Cerebellar cortex (tissue), 1 donor: Measurements from ENCODE around the gene CNTN1.
A peak's percentile ranks its signal among the peaks of the same experiment; 100 is the strongest.

ENCODE experiments used
- DNase-seq: peaks from one replicate; pipeline ENCODE4 v3.0.0-alpha.2; 2015; ENCODE audit warnings: low spot score

The CNTN1 gene

DNA sequence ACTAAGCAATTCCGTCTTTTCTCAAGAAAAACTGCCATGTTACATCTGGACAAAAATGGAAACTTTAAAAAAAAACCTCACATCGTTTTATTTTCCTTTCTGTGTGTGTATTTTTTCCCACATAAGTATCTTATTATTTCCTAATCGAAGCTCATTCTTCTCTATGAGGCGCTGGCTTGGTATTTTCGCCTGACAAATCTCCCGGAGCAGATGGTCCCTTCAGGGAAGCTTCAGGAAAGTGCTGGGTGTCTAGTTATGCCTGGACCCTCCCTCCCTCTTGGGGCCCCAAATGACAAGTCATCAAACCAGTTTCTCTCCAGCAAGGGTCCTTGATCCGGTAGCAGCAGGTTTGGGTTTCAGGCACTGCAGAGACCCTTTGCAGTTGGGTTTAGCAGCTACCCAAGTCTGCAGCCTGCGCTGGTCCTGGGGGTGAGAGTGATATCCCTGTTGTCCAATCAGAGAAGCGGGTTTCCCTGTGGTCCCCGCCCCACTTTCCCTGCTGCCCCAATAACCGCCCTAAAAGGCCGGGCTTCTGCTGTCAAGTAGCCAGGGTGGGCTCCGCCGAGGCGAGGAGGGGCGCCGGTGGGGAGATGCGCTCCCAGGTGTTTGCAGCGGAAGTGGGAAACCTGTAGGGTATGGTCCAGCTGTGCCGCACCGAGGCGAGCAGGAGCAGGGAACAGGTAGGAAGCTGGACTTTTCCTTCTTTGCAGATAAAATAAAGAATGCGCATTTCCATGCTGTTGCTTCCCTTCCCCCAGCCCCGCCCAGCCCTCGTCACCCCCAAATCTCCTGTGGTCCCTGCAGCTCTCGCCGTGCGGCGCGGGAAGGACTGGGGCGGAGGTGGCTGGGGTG lies at the start of gene CNTN1:
Gene CNTN1, plus strand, starts transcription at position 527 of the 852 bp plus-strand sequence.
- DNase-seq, result peak; percentile 97

GRCh38 chr12:40643506-40643905 lies 48.7 kb upstream of the CNTN1 start:
- DNase-seq, result no peak

- no peak for DNase-seq
Measured at GRCh38 chr12:40643976-40644375, 48.3 kb upstream of the CNTN1 start.

DNA sequence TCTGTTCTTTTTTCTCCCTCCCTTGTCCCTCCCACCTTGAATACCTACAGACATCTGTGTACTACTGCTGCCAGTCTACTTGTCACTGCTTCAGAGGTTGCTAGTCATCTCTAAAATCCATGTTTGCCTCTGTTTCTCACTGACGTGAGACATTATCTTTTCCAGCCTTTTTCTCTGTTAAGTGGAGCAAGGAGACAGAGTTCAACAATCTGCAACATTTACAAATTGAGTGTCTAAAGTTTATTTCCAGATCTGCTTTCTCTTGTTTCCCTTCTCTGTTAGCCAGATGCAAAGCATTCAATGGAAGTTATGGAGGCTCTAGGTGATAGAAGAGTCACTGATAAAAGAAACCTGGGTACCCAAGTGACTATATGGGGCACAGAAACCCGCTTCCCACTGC lies 47.5 kb upstream of the CNTN1 start:
- no peak for DNase-seq

DNA sequence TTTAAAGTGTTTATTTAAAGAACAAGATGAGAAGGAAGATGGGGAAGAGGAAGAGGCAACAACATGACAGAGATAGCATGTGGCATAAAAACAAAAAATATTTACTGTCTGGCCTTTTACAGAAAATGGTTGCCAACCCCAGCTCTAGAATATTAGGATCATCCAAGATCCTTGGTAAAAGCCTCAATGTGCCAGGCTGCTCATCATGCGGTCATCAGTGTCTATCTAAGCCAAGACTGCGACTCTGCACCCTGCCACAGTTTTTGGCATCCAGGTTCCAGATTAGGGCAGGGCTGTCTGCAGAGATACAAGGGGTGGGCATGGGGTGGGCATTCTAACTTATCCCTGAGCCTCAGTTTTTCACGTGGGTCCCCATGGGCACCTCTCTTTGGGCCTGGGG lies 46.9 kb upstream of the CNTN1 start:
- DNase-seq, result peak; percentile 63

DNA sequence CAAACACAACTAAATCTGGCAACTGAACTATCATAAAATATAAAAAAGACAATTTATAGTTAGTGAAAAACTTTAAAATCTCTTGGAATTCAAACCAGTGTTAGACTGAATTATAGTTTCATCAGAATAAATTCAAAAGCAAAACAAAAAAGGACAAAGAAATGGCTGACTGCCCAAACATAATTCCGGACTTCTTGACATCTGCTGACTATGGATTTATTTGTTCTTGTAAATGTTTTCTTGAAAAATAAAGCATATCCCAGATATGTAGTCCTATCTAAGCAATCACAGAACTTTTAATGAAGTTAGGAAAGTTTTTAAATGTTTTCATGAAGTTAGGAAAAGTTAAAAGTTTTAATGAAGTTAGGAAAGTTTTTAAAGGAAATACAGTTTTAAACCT lies 45.8 kb upstream of the CNTN1 start:
- DNase-seq, result peak; percentile 38

GRCh38 chr12:40646911-40647310 lies 45.3 kb upstream of the CNTN1 start:
- peak; percentile 79 for DNase-seq

- DNase-seq, result no peak
Measured at GRCh38 chr12:40647651-40648050, 44.6 kb upstream of the CNTN1 start.

DNA sequence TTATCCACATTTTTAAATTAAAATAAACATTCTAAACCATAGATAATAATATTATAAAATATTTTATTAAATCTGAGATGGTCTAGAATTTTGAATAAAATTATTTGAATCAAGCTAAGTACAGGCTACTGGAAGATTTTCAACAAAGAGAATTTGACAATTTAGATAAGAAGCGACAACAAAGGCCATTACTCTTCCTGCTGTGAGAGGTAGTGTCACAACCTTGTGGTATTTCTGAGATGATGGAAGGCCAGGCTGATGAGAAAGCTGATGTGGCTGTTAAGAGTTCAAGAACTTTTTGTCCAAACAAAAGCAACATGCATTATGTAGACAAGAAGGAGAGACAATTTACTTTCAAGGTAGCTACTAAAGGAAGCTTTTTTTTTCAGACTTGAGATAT lies 43.7 kb upstream of the CNTN1 start:
- DNase-seq, result no peak

DNA sequence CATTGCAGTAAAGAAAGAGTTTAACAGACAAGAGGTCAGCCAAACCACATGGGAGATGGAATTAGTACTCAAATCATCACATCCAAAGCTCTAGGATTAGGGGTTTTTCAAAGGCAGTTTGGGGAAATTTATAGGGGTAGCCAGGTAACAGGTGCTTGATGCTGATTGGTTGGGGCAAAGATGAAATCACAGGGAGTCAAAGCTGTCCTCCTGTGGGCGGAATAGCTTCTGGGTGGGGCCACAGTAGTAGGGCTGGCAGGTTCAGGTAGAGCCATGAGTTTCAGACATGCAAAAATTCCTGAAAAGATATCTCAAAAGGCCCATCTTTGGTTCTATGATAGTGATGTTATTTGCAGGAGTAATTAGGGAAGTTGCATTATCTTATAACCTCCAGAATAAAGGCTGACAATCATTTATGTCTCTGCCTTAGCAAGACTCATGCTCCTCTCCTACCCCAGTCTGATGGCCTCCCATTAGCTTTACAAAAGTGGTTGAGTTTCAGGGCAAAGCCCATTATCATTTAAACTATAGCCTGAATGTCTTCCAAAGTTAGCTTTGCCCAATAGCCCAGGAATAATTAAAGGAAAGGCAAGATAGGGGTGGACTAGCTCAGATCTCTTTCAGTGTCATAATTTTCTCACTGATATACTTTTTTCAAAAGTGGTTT lies 42.1 kb upstream of the CNTN1 start:
- DNase-seq, result no peak

DNA sequence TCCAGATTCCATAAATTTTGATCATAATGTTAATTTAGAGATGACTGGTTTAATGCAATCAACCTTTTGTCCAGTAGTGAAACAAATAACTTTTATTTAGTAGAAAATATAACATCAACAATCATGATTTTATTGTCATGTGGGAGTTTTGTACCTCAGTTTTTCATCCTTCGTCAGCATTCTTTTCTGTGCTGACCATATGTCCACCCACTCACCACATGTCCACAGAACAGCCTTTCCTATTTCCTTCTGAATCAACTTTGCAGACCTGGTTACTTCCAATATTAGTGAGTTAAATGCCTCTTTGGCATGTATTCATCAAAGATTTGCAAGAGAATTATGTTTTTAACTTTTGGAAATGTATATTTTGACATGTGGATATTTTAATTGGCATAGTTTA lies 36.8 kb upstream of the CNTN1 start:
- peak; percentile 62 for DNase-seq

GRCh38 chr12:40662366-40662765 lies 29.9 kb upstream of the CNTN1 start:
- DNase-seq, result no peak

DNA sequence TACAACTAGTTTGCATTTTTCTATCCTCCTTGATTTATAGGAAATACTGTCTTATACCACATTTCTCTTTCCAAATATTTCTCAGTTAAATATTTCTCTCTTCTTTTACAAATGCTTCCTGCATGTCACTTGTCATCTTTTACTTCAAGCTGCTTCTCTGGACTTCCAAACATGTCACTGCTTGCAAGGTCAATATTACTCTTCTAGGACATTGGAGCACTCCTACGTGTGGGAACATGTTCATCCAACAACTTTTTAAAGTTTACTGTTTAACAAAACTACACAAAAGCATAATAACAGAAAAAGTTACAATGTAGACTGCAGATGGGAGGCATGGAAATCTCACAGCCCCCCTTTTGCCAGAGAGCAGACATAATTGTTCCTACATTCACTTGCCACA lies 28.5 kb upstream of the CNTN1 start:
- no peak for DNase-seq

GRCh38 chr12:40668099-40668529 lies 24.1 kb upstream of the CNTN1 start:
- DNase-seq, result peak; percentile 30

GRCh38 chr12:40672741-40673271 lies 19.4 kb upstream of the CNTN1 start:
- DNase-seq, result no peak

- no peak for DNase-seq
Measured at GRCh38 chr12:40681148-40681547, 11.1 kb upstream of the CNTN1 start.

- peak; percentile 84 for DNase-seq
Measured at GRCh38 chr12:40684986-40685385, 7.3 kb upstream of the CNTN1 start.

- DNase-seq, result peak; percentile 61
Measured at GRCh38 chr12:40688085-40688725, 4.0 kb upstream of the CNTN1 start.

GRCh38 chr12:40689576-40689975 lies 2.7 kb upstream of the CNTN1 start:
- DNase-seq, result no peak

GRCh38 chr12:40692765-40693206 lies 547 bp downstream of the CNTN1 start:
- DNase-seq, result no peak

- DNase-seq, result peak; percentile 95
Measured at GRCh38 chr12:40693207-40693821, 1.1 kb downstream of the CNTN1 start.
